Endothelial cell (in vitro differentiated cells): ENCODE data around the gene MEI1. TPM values are rescaled to one million over a fixed set of nuclear protein-coding genes. Genes with fewer than 3 reads are reported as not detected.

Source experiments
- DNase-seq: peaks from one replicate; pipeline ENCODE4 v3.0.0; 2021; ENCODE audit warnings: low spot score
- H3K27ac Mint-ChIP-seq: one replicate; pipeline ENCODE4 v1.8.0; 2021; ENCODE audit warnings: mixed read lengths, inconsistent platforms; ENCODE audit not compliant: unreplicated experiment
- H3K27me3 Mint-ChIP-seq: one replicate; pipeline ENCODE4 v1.8.0; 2021; ENCODE audit warnings: mild to moderate bottlenecking, moderate library complexity, mixed read lengths, inconsistent platforms; ENCODE audit not compliant: unreplicated experiment
- H3K36me3 Mint-ChIP-seq: one replicate; pipeline ENCODE4 v1.8.0; 2021; ENCODE audit warnings: mild to moderate bottlenecking, low read depth, mixed read lengths, inconsistent platforms; ENCODE audit not compliant: unreplicated experiment
- H3K4me1 Mint-ChIP-seq: one replicate; pipeline ENCODE4 v1.8.0; 2021; ENCODE audit warnings: mild to moderate bottlenecking, mixed read lengths, inconsistent platforms; ENCODE audit not compliant: unreplicated experiment
- H3K4me3 Mint-ChIP-seq: one replicate; pipeline ENCODE4 v1.8.0; 2021; ENCODE audit warnings: mild to moderate bottlenecking, mixed read lengths, inconsistent platforms; ENCODE audit not compliant: unreplicated experiment
- H3K9me3 Mint-ChIP-seq: one replicate; pipeline ENCODE4 v1.8.0; 2021; ENCODE audit warnings: mixed read lengths, inconsistent platforms; ENCODE audit not compliant: unreplicated experiment
- total RNA-seq: library from RNA; stranded (reverse); fragmentation: NEBNext Ultra II Directional; extraction: Animal tissue kit (Norgen Biotek cat#: 25700); gene quantifications from one replicate; pipeline ENCODE4 v1.2.1, GENCODE V29; 2021; ENCODE audit not compliant: unreplicated experiment
- TF ChIP-seq, protein P1 (sequence below): fragments of 200-600 bp; sonication (generic); IDR thresholded peaks from one replicate; pipeline ENCODE4 v1.5.0; 2021; ENCODE audit warnings: antibody characterized with exemption; ENCODE audit not compliant: unreplicated experiment

The MEI1 gene
- total RNA-seq, 1 donor from 2014 or later, result 0.38 TPM

DNA sequence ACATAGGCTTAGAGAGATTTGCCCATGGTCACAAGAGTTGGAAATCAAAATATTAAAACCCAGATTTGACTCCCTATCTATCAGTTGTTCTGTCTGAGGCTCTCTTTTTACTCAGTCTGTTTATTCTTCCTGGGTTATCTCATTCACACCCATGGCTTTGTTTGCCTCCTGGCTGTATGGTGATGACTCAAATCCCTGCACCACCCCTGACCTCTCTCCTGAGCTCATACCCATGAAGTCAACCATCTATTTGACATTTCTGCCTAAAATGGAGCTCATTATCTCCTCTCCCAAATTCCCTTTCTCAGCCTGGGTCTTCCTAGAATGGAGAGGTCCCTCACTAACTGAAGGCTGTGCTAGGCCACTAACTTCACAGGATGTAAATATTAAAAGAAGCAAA, 73.3 kb downstream of the MEI1 start:
- H3K4me1 Mint-ChIP-seq, result peaks cover 9% of the 10 kb centered on the region
- DNase-seq, result no peak
- H3K36me3 Mint-ChIP-seq, result no peaks in the 10 kb centered on the region
- H3K4me3 Mint-ChIP-seq, result no peak overlapping the region
- H3K27ac Mint-ChIP-seq, result no peak overlapping the region
- TF ChIP-seq, protein P1, sequence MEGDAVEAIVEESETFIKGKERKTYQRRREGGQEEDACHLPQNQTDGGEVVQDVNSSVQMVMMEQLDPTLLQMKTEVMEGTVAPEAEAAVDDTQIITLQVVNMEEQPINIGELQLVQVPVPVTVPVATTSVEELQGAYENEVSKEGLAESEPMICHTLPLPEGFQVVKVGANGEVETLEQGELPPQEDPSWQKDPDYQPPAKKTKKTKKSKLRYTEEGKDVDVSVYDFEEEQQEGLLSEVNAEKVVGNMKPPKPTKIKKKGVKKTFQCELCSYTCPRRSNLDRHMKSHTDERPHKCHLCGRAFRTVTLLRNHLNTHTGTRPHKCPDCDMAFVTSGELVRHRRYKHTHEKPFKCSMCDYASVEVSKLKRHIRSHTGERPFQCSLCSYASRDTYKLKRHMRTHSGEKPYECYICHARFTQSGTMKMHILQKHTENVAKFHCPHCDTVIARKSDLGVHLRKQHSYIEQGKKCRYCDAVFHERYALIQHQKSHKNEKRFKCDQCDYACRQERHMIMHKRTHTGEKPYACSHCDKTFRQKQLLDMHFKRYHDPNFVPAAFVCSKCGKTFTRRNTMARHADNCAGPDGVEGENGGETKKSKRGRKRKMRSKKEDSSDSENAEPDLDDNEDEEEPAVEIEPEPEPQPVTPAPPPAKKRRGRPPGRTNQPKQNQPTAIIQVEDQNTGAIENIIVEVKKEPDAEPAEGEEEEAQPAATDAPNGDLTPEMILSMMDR, result no peak
- H3K27me3 Mint-ChIP-seq, result no peaks in the 10 kb centered on the region
- H3K9me3 Mint-ChIP-seq, result no peaks in the 10 kb centered on the region

DNA sequence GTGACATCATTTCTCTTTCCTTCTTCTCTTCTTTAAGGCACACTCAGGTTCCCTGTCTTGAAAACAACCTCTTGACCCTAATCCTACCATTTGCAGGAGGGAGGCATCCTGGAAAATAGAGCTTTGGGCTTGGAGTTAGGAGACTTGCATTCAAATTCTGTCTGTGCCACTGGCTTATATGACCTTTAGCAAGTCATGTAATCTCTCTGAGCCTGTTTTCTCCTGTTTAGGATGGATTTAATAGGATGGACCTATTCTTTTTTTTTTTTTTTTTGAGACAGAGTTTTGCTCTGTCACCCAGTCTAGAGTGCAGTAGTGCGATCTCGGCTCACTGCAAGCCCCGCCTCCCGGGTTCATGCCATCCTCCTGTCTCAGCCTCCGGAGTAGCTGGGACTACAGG, 76.0 kb downstream of the MEI1 start:
- peaks cover 2% of the 10 kb centered on the region for H3K27me3 Mint-ChIP-seq
- no peaks in the 10 kb centered on the region for H3K9me3 Mint-ChIP-seq
- H3K36me3 Mint-ChIP-seq, result no peaks in the 10 kb centered on the region
- no peak for DNase-seq
- H3K4me1 Mint-ChIP-seq, result peaks cover 9% of the 10 kb centered on the region
- no peak overlapping the region for H3K4me3 Mint-ChIP-seq
- TF ChIP-seq, protein P1, result no peak
- H3K27ac Mint-ChIP-seq, result no peak overlapping the region

DNA sequence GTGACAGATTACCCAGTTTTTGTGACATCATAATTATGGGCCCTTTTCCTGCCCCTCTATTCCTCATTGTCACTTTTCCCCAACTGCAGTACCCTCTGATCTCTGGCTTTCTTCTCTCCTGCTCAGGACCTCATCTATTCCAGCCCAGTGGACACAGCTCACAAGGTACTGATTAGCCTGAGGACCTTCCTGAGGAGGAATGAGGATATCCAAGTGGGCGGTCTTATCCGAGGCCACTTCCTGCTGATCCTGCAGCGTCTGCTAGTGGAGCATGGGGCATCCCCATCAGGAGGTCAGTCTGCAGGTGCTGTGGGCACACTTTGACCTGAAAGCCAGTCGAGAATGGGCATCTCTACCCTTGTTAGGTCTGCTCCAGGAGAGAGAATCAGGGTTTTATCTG, 76.7 kb downstream of the MEI1 start:
- no peak overlapping the region for H3K27ac Mint-ChIP-seq

DNA sequence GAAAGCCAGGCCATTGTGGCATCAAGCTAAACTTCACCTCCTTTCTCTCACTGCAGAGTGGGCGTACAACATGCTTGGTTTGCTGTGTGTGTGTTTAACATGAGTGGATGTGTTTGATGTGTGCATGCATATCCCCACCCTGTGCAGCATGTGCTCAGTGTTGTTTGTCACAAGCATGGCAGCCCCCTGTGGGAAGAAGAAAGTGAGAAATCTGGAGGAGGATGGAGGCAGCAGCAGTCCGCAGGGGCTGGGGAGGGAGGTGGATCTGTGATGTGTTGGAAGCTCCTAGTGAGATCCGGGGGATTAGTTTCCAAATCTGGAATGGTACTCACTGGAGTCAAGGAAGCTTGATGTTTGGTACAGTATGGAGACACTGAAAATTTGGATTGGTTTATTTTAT, 77.1 kb downstream of the MEI1 start:
- TF ChIP-seq, protein P1, result no peak
- no peak overlapping the region for H3K27ac Mint-ChIP-seq
- DNase-seq, result no peak
- H3K9me3 Mint-ChIP-seq, result no peaks in the 10 kb centered on the region
- H3K36me3 Mint-ChIP-seq, result no peaks in the 10 kb centered on the region
- H3K4me3 Mint-ChIP-seq, result no peak overlapping the region
- H3K4me1 Mint-ChIP-seq, result peaks cover 17% of the 10 kb centered on the region
- peaks cover 2% of the 10 kb centered on the region for H3K27me3 Mint-ChIP-seq

More for the DNA sequence above, 76.7 kb downstream of the MEI1 start:
- H3K4me1 Mint-ChIP-seq, result peaks cover 13% of the 10 kb centered on the region
- H3K36me3 Mint-ChIP-seq, result no peaks in the 10 kb centered on the region
- DNase-seq, result no peak
- H3K27me3 Mint-ChIP-seq, result peaks cover 2% of the 10 kb centered on the region
- no peaks in the 10 kb centered on the region for H3K9me3 Mint-ChIP-seq
- TF ChIP-seq, protein P1, result no peak
- no peak overlapping the region for H3K4me3 Mint-ChIP-seq

DNA sequence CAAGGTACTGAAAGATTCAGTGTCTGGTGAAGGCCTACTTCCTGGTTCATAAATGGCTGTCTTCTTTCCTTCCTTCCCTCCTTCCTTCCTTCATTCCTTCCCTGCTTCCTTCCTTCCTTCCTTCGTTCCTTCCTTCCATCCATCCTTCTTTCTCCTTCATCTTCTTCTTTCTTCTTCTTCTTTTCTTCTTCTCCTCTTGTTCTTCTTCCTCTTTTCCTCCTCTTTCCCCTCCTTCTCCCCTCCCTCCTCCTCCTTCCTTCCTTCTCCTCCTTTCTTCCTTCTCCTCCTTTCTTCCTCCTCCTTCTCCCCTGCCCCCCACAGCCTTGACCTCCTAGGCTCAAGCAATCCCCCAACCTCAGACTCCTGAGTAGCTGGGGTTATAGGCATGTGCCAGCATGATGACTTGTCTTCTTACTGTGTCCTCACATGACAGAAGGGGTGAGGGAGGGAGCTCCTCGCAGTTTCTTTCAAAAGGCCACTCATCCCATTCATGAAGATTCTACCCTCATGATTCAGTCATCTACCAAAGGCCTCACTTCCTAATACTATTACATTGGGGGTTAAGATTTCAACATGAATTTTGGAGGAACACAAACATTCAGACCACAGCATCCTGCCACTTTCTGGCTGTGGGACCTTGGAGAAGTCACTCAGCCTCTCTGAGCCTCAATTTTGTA, 78.6 kb downstream of the MEI1 start:
- no peak overlapping the region for H3K4me3 Mint-ChIP-seq
- peaks cover 2% of the 10 kb centered on the region for H3K27me3 Mint-ChIP-seq
- no peak for DNase-seq
- no peaks in the 10 kb centered on the region for H3K36me3 Mint-ChIP-seq
- H3K4me1 Mint-ChIP-seq, result peaks cover 22% of the 10 kb centered on the region
- H3K9me3 Mint-ChIP-seq, result no peaks in the 10 kb centered on the region
- H3K27ac Mint-ChIP-seq, result no peak overlapping the region
- TF ChIP-seq, protein P1, result no peak
